HG02642 (cell line): Measurements from ENCODE around the gene PLA2G3.
"Not testable (repeated sequence)": the region's sequence is repeated elsewhere in the genome, so short reads cannot be mapped to it uniquely, and the experiment has no call there.

Source experiments
- ATAC-seq: cut with Tn5 transposase; IDR thresholded peaks from one replicate; pipeline ENCODE4 v1.9.1; 2021; ENCODE audit warnings: mild to moderate bottlenecking; ENCODE audit not compliant: unreplicated experiment, poor library complexity

The PLA2G3 gene

GRCh38 chr22:31103111-31103510 is 37.2 kb downstream of the PLA2G3 start:
- ATAC-seq: no peak

GRCh38 chr22:31102441-31103081 is 37.7 kb downstream of the PLA2G3 start:
- ATAC-seq: no peak

GRCh38 chr22:31100762-31101525 is 39.4 kb downstream of the PLA2G3 start:
- ATAC-seq: no peak

GRCh38 chr22:31099841-31100761 is 40.2 kb downstream of the PLA2G3 start:
- no peak for ATAC-seq

GRCh38 chr22:31099386-31099785 is 40.9 kb downstream of the PLA2G3 start:
- ATAC-seq: no peak

GRCh38 chr22:31098632-31099110 is 41.6 kb downstream of the PLA2G3 start:
- no peak for ATAC-seq

- no peak for ATAC-seq
Observed at GRCh38 chr22:31097941-31098631, 42.2 kb downstream of the PLA2G3 start.

GRCh38 chr22:31097539-31097938 is 42.8 kb downstream of the PLA2G3 start:
- ATAC-seq: not testable (repeated sequence)

GRCh38 chr22:31096657-31097279 is 43.5 kb downstream of the PLA2G3 start:
- no peak for ATAC-seq

- ATAC-seq: no peak
Observed at GRCh38 chr22:31095637-31096249, 44.6 kb downstream of the PLA2G3 start.

- no peak for ATAC-seq
Observed at GRCh38 chr22:31094741-31095140, 45.6 kb downstream of the PLA2G3 start.

- ATAC-seq: no peak
Observed at GRCh38 chr22:31094021-31094551, 46.2 kb downstream of the PLA2G3 start.

- no peak for ATAC-seq
Observed at GRCh38 chr22:31093086-31093850, 47.0 kb downstream of the PLA2G3 start.

GRCh38 chr22:31092161-31092560 is 48.1 kb downstream of the PLA2G3 start:
- ATAC-seq: no peak

- no peak for ATAC-seq
Observed at GRCh38 chr22:31091106-31091975, 49.0 kb downstream of the PLA2G3 start.

GRCh38 chr22:31090217-31091085 is 49.9 kb downstream of the PLA2G3 start:
- ATAC-seq: no peak
